Prostate gland (tissue), 2 donors: ENCODE measurements around the gene HJURP. TPM values are rescaled to one million over a fixed set of nuclear protein-coding genes. Genes with fewer than 3 reads are reported as not detected.

Experiments used
- DNase-seq: peaks from one replicate; pipeline ENCODE4 v3.0.0-alpha.2; 2019; ENCODE audit warnings: low spot score
- H3K27ac ChIP-seq, 2 donors: fragments of 200-600 bp; sonication (generic); 2 replicates each; pipeline ENCODE4 v1.5.1; 2017 to 2019
- H3K27me3 ChIP-seq: fragments of 200-600 bp; sonication (generic); replicated peaks from 2 replicates; pipeline ENCODE4 v1.5.1; 2019; ENCODE audit not compliant: insufficient read depth
- H3K36me3 ChIP-seq, 2 donors: fragments of 200-600 bp; sonication (generic); 1 replicate in 1 of 2; 2 replicates in 1 of 2; pipeline versions ENCODE4 v1.5.1 to v1.8.1; 2017 to 2019
- H3K4me1 ChIP-seq: fragments of 200-600 bp; sonication (generic); replicated peaks from 2 replicates; pipeline ENCODE4 v1.5.1; 2019
- H3K4me3 ChIP-seq, 2 donors: fragments of 200-600 bp; sonication (generic); 2 replicates each; pipeline ENCODE4 v1.5.1; 2017 to 2019
- H3K9me3 ChIP-seq: fragments of 200-600 bp; sonication (generic); 2 replicates; pipeline ENCODE4 v1.5.1; 2017
- POLR2A ChIP-seq: fragments of 450-650 bp; IDR thresholded peaks from one replicate; pipeline ENCODE4 v1.6.1; 2016; ENCODE audit warnings: antibody characterized with exemption, mild to moderate bottlenecking
- POLR2AphosphoS5 ChIP-seq: sonication (generic); formaldehyde crosslinking; IDR thresholded peaks from one replicate; pipeline ENCODE4 v1.6.1; 2017; ENCODE audit warnings: antibody characterized with exemption
- WGBS: methylation state at CpG from one replicate; pipeline ENCODE4 v1.1.5; 2018; 5-methylcytosine and 5-hydroxymethylcytosine counted together
- intact Hi-C: fragments of 100-400 bp; cut with DNase I; formaldehyde crosslinking; loops from one replicate; pipeline ENCODE4 v1.14.2; 2022
- total RNA-seq, 2 donors: library from RNA; depleted of rRNA; stranded (reverse); fragments of >200 nt; gene quantifications; one replicate each; pipeline ENCODE4 v1.1.0, GENCODE V29; 2016
- TF ChIP-seq, protein P1 (sequence below), 4 experiments: fragments of 200-600 bp in 2 of 4; fragments of 450-650 bp in 2 of 4; sonication (generic) in 2 of 4; IDR thresholded peaks; 1 replicate in 3 of 4; 2 replicates in 1 of 4; pipeline ENCODE4 v1.5.1; 2016 to 2019; ENCODE audit warnings: antibody characterized with exemption in 4 of 4, mild to moderate bottlenecking in 2 of 4, moderate library complexity in 2 of 4

Gene HJURP
- total RNA-seq, 2 donors from 2014 or later = 1.7 to 4.2 TPM

DNA sequence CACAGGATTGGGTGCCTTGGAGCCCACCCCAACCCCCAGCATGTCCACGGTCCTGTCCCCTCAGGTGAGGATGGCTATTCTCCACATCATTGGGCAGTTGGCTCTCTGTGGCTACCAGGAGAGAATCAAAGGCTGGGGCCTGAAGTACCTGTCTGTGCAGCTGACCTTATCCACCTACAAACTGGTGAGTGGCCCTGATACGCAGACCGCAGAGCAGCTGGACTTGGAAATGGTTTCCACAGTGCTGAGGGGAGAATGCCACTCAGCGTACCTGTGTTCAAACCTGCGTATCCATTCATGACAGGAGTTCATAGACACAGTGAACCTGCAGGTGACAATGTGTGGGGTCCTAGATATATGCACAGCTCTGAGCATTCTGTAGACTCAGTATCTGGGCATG, 54.6 kb downstream of the HJURP start:
- intact Hi-C loops = no loop called here
- TF ChIP-seq POLR2AphosphoS5 (no peak), POLR2A (no peak)
- TF ChIP-seq, protein P1, sequence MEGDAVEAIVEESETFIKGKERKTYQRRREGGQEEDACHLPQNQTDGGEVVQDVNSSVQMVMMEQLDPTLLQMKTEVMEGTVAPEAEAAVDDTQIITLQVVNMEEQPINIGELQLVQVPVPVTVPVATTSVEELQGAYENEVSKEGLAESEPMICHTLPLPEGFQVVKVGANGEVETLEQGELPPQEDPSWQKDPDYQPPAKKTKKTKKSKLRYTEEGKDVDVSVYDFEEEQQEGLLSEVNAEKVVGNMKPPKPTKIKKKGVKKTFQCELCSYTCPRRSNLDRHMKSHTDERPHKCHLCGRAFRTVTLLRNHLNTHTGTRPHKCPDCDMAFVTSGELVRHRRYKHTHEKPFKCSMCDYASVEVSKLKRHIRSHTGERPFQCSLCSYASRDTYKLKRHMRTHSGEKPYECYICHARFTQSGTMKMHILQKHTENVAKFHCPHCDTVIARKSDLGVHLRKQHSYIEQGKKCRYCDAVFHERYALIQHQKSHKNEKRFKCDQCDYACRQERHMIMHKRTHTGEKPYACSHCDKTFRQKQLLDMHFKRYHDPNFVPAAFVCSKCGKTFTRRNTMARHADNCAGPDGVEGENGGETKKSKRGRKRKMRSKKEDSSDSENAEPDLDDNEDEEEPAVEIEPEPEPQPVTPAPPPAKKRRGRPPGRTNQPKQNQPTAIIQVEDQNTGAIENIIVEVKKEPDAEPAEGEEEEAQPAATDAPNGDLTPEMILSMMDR (IDR thresholded peaks at IDR 0.05) = no peak
- H3K4me1 ChIP-seq = no peaks in the 10 kb centered on the region
- no peak overlapping the region for H3K4me3 ChIP-seq
- DNase-seq = no peak
- no peak overlapping the region for H3K27ac ChIP-seq
- no peaks in the 10 kb centered on the region for H3K36me3 ChIP-seq
- H3K27me3 ChIP-seq = no peaks in the 10 kb centered on the region
- H3K9me3 ChIP-seq = no peaks in the 10 kb centered on the region
- 53% methylated on average over 5 of the region's 5 CpGs for whole genome bisulfite sequencing

DNA sequence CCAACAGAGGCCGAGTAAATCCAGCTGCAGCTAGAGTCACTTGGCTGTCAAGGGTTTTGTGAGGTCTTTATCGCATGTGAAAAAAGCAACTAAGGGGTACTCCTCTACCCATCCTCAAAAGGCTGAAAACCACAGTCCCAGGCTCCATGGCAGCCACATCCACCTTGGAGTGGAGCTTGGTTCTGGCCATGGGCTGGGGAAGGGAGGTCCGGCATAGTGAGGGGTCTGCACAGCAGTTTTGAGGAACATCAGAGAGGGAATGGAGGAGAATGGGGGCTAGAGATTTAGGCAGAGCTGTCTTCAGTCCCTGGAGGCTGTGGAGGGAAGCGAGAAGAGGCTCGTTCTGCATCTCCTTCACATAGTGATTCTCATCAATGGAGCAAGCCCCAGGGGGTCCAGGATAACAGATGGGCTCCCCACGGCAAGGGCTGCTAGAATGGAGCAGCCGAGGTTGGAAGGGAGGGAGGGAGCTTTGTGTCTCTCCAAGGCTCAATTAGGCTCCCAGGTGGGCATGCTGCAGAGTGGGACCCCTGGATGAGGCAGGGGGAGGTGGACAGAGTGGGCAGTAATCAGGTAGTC, 55.2 kb downstream of the HJURP start:
- Histone ChIP-seq H3K9me3 (no peaks in the 10 kb centered on the region), H3K27ac (no peak overlapping the region), H3K4me1 (no peaks in the 10 kb centered on the region), H3K36me3 (no peaks in the 10 kb centered on the region), H3K27me3 (no peaks in the 10 kb centered on the region), H3K4me3 (no peak overlapping the region)
- TF ChIP-seq, protein P1 (IDR thresholded peaks at IDR 0.05) = no peak
- TF ChIP-seq POLR2AphosphoS5 (no peak), POLR2A (no peak)
- no peak for DNase-seq
- WGBS = 64% methylated on average over 7 of the region's 7 CpGs
- intact Hi-C loops = no loop called here

DNA sequence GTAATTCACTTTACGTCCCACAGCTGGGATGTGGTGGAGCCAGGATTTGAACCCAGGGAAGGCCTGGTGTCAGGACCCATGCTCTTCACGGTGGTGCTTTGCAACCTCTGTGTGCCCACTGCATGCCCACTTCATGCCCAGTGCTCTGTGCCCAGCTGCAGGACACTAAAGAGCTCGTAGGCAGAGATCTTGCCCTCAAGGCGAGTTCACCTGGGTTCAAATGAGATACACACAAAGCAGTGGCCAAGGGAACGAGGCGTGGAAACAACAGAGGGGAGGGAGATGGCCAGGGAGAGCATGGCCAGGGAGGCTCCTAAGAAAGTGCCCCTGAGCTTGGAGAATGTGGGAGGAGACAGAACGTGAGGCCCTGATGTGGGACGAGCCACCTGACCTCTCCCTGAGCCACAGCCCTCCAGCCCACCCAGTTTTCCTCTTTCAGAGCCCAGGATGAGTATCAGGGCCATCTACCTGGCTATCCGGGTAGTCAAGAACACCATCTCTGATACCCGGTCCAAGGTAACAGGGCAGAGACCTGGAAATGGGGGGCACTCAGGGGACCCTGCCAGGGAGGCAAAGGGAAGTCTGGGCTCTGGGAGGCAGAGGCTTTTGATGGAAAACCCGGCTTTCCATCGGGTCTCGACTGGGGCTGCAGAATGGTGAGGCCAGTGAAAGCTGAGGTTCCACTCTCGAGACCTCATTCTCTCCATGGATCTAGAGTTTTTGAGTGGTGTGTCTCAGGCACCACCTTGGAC, 55.8 kb downstream of the HJURP start:
- Histone ChIP-seq H3K27ac (no peak overlapping the region), H3K27me3 (no peaks in the 10 kb centered on the region), H3K4me3 (no peak overlapping the region), H3K4me1 (no peaks in the 10 kb centered on the region), H3K36me3 (no peaks in the 10 kb centered on the region), H3K9me3 (no peaks in the 10 kb centered on the region)
- 78% methylated on average over 14 of the region's 14 CpGs for WGBS
- intact Hi-C loops = no loop called here
- no peak for TF ChIP-seq POLR2AphosphoS5
- TF ChIP-seq, protein P1 (IDR thresholded peaks at IDR 0.05) = no peak
- DNase-seq = no peak

DNA sequence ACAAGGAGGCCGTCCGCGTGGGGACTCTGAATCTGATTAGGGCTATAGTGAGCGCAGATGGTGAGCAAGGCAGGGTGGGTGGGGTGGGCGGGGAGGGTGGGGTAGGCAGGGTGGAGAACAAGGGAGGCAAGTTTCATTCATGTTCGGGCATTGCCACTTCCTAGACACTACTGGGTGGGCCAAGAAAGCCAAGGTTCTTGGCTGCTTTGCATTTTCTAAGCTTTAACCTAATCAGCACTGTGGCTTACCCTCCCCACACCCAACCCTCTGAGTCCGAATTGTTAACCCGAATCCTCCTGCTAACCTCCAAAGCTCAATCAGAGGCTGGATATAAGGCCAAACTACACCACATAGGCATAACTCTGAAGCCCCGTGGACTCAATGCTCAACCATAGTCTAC, 58.1 kb downstream of the HJURP start:
- no peaks in the 10 kb centered on the region for H3K4me1 ChIP-seq
- intact Hi-C loops = no loop called here
- DNase-seq = no peak
- no peaks in the 10 kb centered on the region for H3K9me3 ChIP-seq
- TF ChIP-seq POLR2AphosphoS5 (no peak), POLR2A (no peak)
- TF ChIP-seq, protein P1 (IDR thresholded peaks at IDR 0.05) = no peak
- H3K27me3 ChIP-seq = no peaks in the 10 kb centered on the region
- no peak overlapping the region for H3K27ac ChIP-seq
- H3K4me3 ChIP-seq = no peak overlapping the region
- H3K36me3 ChIP-seq = no peaks in the 10 kb centered on the region
- 80% methylated on average over 9 of the region's 9 CpGs for WGBS

DNA sequence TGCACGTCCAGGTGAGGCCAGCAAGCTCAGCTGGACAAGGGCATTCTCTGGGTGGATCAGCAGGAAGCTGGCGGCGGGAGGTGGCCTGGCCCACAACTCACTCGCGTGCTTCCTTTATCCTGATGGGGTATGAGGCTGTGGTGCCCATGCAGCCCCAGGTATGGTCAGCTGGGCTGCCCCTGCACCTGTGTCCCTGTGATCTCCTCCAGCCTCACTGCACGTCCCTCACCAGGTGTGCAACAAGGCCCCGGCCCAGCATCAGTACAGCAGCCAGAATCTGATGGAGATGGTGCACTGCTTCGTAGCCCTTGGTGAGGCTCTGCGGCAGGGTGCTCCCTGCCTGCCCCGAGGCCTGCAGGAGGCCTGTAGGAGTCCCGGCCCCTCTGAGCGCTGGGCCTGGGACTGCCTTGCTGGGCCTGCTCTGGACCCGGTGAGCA, 58.6 kb downstream of the HJURP start:
- TF ChIP-seq, protein P1 (IDR thresholded peaks at IDR 0.05) = no peak
- TF ChIP-seq POLR2A (no peak), POLR2AphosphoS5 (no peak)
- Histone ChIP-seq H3K4me3 (no peak overlapping the region), H3K36me3 (no peaks in the 10 kb centered on the region), H3K27ac (no peak overlapping the region), H3K27me3 (no peaks in the 10 kb centered on the region), H3K9me3 (no peaks in the 10 kb centered on the region), H3K4me1 (no peaks in the 10 kb centered on the region)
- intact Hi-C loops = no loop called here
- 91% methylated on average over 13 of the region's 13 CpGs for WGBS
- no peak for DNase-seq
